Astrocyte of the cerebellum (primary cell): Measurements from ENCODE around the gene CANT1.
"Not testable (repeated sequence)": the region's sequence is repeated elsewhere in the genome, so short reads cannot be mapped to it uniquely, and the experiment has no call there.

ENCODE experiments used
- DNase-seq: peaks from one replicate; pipeline ENCODE4 v3.0.0-alpha.2; 2011; ENCODE audit warnings: low read depth
- H3K4me3 ChIP-seq: 2 replicates; pipeline ENCODE4 v1.5.1; 2011; ENCODE audit warnings: mild to moderate bottlenecking, low read depth, low read length, moderate library complexity
- in situ Hi-C: cut with HindIII; loops from 2 replicates; pipeline ENCODE4 v1.10.0; 2017; ENCODE audit warnings: low sequenced_read_pairs
- TF ChIP-seq, protein P1 (sequence below): IDR thresholded peaks from 2 replicates; pipeline ENCODE4 v1.5.1; 2012; ENCODE audit warnings: low read length, low read depth, moderate library complexity, mild to moderate bottlenecking; ENCODE audit errors: missing control alignments

Gene CANT1

DNA sequence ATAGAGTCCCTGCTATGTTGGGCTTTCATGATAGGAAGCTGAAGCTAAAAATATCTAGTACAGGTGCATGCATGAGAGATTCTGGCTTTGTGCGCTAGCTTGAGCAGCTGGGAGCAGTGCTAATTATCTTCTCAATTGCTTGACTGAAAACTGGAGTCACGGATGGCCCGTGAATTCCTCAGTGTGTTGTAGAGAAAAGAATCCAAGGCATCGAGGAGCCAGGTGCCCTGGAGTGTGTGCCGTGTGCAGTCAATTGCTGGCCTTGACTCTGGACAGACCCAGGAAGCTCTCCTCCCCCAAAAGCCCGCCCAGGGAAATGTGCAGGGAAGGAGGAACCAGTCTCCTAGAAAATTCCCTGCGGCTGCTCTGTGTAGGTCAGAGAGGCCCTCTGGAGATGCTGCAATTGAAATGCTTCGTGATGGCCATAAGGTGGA lies 44.1 kb downstream of the CANT1 start:
- DNase-seq = no peak
- in situ Hi-C loops = no loop called here
- TF ChIP-seq, protein P1, sequence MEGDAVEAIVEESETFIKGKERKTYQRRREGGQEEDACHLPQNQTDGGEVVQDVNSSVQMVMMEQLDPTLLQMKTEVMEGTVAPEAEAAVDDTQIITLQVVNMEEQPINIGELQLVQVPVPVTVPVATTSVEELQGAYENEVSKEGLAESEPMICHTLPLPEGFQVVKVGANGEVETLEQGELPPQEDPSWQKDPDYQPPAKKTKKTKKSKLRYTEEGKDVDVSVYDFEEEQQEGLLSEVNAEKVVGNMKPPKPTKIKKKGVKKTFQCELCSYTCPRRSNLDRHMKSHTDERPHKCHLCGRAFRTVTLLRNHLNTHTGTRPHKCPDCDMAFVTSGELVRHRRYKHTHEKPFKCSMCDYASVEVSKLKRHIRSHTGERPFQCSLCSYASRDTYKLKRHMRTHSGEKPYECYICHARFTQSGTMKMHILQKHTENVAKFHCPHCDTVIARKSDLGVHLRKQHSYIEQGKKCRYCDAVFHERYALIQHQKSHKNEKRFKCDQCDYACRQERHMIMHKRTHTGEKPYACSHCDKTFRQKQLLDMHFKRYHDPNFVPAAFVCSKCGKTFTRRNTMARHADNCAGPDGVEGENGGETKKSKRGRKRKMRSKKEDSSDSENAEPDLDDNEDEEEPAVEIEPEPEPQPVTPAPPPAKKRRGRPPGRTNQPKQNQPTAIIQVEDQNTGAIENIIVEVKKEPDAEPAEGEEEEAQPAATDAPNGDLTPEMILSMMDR = no peak
- no peak overlapping the region for H3K4me3 ChIP-seq

DNA sequence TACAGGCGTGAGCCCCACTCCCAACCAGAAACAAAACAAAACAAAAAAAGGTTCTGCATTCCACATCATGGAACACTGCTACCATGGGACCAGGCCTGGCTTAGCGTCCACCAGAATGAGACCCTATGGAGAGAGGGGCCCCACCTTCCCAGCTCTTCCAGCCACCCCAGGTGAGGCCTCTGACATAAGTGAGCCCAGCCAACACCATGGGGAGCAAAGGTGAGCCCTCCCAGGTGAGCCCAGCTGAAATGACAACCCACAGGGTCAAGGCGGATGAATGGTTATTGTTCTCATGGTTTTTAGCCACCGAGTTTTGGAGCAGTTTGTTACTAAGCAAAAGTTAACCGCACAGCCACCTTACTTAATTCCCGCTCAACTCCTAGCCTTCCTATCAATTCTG lies 46.2 kb downstream of the CANT1 start:
- H3K4me3 ChIP-seq = no peak overlapping the region
- DNase-seq = no peak
- in situ Hi-C loops = no loop called here
- TF ChIP-seq, protein P1 = no peak

DNA sequence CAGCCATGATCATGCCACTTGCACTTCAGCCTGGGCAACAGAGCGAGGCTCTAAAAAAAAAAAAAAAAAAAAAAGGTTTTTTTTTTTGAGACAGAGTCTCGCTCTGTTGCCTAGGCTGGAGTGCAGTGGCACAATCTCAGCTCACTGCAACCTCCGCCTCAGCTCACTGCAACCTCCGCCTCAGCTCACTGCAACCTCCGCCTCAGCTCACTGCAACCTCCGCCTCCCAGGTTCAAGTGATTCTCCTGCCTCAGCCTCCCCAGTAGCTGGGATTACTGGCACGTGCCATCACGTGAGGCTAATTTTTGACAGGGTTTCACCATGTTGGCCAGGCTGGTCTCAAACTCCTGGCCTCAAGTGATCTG lies 46.6 kb downstream of the CANT1 start:
- in situ Hi-C loops, DNase-seq, H3K4me3 ChIP-seq: not testable (repeated sequence)

DNA sequence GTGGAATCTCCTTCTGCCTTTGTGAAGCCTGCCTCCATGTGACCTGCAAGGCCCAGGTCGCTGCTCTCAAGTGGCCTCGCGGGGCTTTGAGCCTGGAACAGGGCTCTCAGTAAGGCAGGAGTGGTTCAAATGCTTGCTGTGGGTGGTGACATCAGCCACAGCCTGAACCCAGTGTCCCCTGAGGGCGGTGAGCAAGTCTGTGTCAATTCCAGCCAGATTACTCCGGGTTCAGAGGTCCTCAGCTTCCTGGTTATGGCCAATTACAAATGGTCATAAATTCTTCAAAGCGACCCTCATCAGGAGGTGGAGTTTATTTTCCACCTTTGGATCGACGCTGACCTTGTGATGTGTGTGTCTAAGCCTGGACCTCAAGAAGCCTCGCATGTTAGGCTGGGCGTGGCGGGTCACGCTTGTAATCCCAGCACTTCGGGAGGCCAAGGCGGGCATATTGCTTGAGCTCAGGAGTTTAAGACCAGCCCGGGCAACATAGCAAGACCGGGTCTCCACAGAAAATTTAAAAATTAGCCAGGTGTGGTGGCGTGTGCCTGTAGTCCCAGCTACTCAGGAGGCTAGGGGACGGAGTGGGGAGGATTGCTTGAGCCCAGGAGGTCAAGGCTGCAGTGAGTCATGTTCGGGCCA lies 47.1 kb downstream of the CANT1 start:
- TF ChIP-seq, protein P1 = no peak
- H3K4me3 ChIP-seq = no peak overlapping the region
- no peak for DNase-seq
- in situ Hi-C loops = no loop called here

DNA sequence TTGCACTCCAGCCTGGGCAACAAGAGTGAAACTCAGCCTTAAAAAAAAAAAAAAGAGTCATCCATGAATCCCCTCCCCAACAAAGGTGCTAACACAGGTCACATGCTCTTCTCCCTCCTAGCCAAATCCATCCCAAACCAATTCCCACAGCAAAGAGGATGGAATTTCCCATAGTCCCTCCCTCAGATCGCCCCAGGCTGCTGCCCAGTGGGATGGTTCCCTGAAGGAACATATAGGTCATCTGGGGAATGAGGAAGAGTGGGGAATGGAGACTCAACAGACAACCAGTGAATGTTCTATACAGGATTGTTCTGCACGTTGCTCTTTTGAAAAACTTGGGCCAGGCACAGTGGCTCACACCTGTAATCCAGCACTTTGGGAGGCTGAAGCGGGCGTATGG lies 48.0 kb downstream of the CANT1 start:
- no peak overlapping the region for H3K4me3 ChIP-seq
- in situ Hi-C loops = no loop called here
- TF ChIP-seq, protein P1 = no peak
- no peak for DNase-seq

DNA sequence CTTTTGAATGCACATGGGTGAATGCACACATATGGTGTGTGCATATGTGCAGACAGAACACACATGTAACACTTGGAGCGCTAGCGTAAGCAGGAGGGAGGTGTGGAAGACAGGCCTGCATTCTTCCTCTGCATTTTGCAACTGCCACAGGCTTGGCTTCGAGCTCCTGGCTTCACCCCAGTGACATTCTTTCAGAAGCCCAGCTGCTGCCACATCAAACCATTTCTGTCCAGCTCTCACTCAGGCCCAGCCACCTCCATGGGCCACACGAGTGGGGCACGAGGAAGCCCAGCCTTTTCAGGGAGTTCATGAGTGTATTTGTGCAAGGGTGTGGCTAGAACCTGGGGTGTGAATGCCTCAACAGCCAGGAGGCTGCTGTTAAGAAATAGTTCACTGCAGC lies 48.6 kb downstream of the CANT1 start:
- DNase-seq = no peak
- no peak overlapping the region for H3K4me3 ChIP-seq
- in situ Hi-C loops = no loop called here
- TF ChIP-seq, protein P1 = no peak

DNA sequence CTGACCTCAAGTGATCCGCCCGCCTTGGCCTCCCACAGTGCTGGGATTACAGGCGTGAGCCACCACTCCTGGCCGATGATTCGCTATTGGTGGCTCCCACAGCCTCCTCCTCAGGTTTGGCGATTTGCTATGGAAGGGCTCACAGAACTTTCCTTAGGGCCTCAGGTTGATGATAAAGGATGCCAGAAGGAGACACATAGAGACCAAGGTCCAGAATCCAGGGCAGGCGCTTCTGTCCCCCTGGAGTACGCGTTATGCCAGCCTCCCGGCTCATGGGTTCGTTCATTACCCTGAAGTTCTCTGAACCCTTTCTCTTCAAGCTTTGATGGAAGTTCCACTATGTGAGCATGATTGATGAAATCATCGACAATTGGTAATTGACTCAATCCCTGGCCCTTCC lies 49.8 kb downstream of the CANT1 start:
- no peak overlapping the region for H3K4me3 ChIP-seq
- no peak for DNase-seq
- in situ Hi-C loops = no loop called here
- TF ChIP-seq, protein P1 = no peak
